HG03571 (cell line): ENCODE measurements around the gene TCFL5.

Source experiments
- ATAC-seq: cut with Tn5 transposase; IDR thresholded peaks from one replicate; pipeline ENCODE4 v1.9.1; 2021; ENCODE audit not compliant: unreplicated experiment

TCFL5 gene

GRCh38 chr20:62896526-62896925, 34.9 kb upstream of the TCFL5 start:
- ATAC-seq, result no peak

DNA sequence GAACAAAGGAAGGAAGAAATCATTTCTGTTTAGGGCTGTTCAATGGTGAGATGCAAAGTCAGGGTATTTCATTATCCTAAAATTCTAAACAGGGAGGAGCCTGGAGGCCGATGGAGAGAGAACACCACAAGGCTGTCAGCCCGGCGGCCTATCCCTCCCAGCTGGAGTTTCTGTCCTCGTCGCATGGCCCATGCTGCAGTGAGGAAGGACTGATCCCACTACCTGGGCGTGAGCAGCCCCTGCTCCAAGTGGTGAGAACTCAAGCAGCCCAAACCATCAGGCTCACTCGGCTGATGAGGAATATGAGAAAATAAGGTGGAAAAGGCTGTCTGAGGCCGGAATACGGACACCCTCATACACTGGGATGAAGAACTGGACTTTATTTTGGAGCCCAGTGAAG, 33.9 kb upstream of the TCFL5 start:
- no peak for ATAC-seq

GRCh38 chr20:62894261-62894660, 32.6 kb upstream of the TCFL5 start:
- no peak for ATAC-seq

- no peak for ATAC-seq
Measured at GRCh38 chr20:62893700-62894099, 32.1 kb upstream of the TCFL5 start.

GRCh38 chr20:62892348-62893304, 31.0 kb upstream of the TCFL5 start:
- no peak for ATAC-seq

DNA sequence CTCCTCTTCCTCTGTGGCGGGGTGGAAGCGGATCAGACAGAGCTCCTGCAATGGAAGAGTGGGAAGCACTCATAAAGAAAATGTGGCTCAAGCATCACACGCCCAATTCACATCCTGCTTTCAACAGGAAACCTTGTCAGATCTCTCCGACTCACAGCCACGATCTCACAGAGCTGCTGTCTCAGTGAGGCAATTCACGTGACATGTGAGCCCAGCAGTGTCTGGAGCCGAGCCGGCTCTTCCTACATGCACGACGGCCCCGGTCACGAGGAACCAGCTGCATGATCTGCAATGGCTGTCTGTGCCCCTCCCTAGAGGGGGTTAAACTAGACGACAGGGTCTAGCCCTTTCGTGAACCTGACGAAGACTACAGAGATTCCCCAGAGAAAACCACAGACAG, 29.5 kb upstream of the TCFL5 start:
- no peak for ATAC-seq

DNA sequence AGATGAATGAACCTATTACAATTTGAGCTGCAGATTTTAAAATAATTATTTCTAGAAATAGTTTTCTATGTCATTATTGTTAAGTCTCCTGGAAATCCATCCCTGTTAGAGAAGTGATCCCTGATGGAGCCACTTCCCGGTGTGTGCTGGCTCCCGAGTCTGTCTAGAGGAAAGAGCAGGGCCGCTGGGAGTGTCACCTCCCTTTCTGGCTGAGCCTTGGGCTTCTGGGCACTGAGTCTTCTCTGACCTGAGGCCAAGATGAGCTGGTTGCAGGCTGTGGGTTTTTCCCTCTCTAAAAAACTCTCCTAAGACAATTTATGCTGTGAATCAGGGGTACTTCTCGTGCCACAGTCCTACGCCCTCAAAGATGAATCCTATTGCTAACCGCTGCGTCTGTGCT, 28.8 kb upstream of the TCFL5 start:
- no peak for ATAC-seq

- no peak for ATAC-seq
Measured at GRCh38 chr20:62889871-62890270, 28.2 kb upstream of the TCFL5 start.

DNA sequence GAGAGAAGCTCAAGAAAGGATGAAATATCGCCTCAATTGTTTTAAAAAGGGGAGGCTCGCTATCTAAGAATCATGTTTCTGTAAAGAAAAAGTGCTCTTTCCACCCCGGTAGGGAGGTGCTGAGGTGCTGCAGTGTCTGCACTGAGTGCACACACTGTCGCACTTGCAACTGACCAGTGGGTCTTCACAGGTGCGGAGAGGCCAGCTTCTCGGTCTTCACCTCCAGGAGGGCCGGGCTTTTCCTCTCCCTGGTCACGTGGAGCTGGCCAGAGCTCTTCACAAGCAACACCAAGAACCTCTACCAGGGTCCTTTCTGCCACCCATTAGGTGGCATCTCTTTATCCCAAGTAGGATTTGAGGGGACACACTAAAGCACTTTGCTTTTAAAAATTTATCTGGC, 27.8 kb upstream of the TCFL5 start:
- ATAC-seq, result no peak

- ATAC-seq, result no peak
Measured at GRCh38 chr20:62888910-62889309, 27.3 kb upstream of the TCFL5 start.

GRCh38 chr20:62888406-62888805, 26.8 kb upstream of the TCFL5 start:
- ATAC-seq, result no peak

DNA sequence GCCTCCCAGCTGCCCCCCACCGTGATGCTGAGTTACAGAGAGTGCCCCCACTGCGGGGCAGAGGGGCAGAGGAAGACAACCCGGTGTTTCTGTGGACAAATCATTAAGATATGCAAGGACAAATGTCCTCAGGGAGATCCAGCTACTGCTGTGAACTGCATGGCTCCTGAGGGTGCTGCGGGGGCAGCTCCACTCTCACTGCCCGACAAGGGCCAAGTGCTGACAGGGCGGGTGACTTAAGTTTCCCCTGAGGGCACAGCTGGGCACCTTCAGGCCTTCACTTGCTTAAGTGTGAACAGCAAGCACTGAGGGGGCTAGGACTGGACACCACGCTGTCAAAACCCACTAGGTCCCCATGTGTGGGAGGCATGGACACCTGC, 26.2 kb upstream of the TCFL5 start:
- no peak for ATAC-seq

DNA sequence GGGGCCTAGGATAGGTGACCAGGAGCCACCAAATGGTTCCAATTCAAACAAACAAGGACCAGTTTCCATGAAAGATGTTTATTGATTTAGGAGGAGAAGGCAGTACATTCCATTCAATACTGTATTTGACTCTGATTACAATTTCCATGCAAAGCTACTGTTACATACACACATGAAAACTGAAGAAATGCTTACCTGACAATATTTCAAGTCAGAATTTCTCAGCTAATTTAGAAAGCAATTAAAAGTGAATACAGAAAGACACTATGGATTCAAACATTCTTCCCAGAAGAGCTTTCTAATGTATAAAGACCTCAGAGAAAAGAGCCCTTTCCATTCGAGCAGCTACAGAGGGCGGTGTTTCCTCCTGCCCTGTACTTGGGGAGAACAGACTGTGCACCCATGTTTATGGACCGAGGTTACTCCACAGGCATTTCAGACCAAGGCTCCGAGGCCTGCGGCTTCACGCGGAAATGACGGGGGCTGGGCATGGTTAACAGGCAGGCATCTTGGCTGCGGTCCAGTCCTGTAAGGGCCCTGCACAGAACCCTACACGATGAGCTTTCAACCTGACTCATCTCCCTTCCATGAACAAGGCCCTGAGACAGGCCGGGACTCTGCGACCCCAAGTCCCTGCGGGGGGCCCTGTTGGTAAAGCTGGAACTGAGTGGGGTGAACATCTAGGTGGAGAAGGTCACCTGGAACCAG, 25.7 kb upstream of the TCFL5 start:
- no peak for ATAC-seq

- no peak for ATAC-seq
Measured at GRCh38 chr20:62886709-62887058, 25.1 kb upstream of the TCFL5 start.

- ATAC-seq, result no peak
Measured at GRCh38 chr20:62885896-62886708, 24.5 kb upstream of the TCFL5 start.

GRCh38 chr20:62885046-62885895, 23.6 kb upstream of the TCFL5 start:
- no peak for ATAC-seq

GRCh38 chr20:62884556-62884955, 22.9 kb upstream of the TCFL5 start:
- no peak for ATAC-seq

GRCh38 chr20:62882426-62882825, 20.8 kb upstream of the TCFL5 start:
- ATAC-seq, result no peak

- ATAC-seq, result no peak
Measured at GRCh38 chr20:62881662-62882395, 20.2 kb upstream of the TCFL5 start.
